Activated CD8-positive, alpha-beta T cell treated with anti-CD3 and anti-CD28 coated beads for 36 hours (primary cell): ENCODE measurements around the gene SSBP3. TPM values are rescaled to one million over a fixed set of nuclear protein-coding genes. Genes with fewer than 3 reads are reported as not detected.
A peak's percentile ranks its signal among the peaks of the same experiment; 100 is the strongest.

Source experiments
- ATAC-seq: fragments of 200-7000 bp; cut with Tn5 transposase; one replicate; pipeline ENCODE4 v1.10.0; 2021; ENCODE audit warnings: mild to moderate bottlenecking, moderate library complexity
- CTCF ChIA-PET: fragments of 350-600 bp; sonication (Branson Sonifier 250); formaldehyde crosslinking; loops from one replicate; lab custom pipeline; 2021; ENCODE audit warnings: antibody characterized with exemption; lab: Charles Lee
- POLR2A ChIA-PET: fragments of 350-600 bp; sonication (Branson Sonifier 250); formaldehyde crosslinking; loops from one replicate; lab custom pipeline; 2021; ENCODE audit warnings: antibody characterized with exemption; lab: Charles Lee
- DNase-seq: peaks from one replicate; pipeline ENCODE4 v3.0.0-alpha.2; 2020
- H3K27ac Mint-ChIP-seq: one replicate; pipeline ENCODE4 v1.8.0; 2021; ENCODE audit warnings: mild to moderate bottlenecking, mixed read lengths
- H3K27me3 Mint-ChIP-seq: one replicate; pipeline ENCODE4 v1.8.0; 2021; ENCODE audit warnings: mixed read lengths
- H3K36me3 Mint-ChIP-seq: one replicate; pipeline ENCODE4 v1.8.0; 2021; ENCODE audit warnings: low read depth, mixed read lengths
- H3K4me1 Mint-ChIP-seq: one replicate; pipeline ENCODE4 v1.8.0; 2021; ENCODE audit warnings: low read depth, mixed read lengths
- H3K4me3 Mint-ChIP-seq: one replicate; pipeline ENCODE4 v1.8.0; 2021; ENCODE audit warnings: mild to moderate bottlenecking, moderate library complexity, mixed read lengths
- H3K9me3 Mint-ChIP-seq: one replicate; pipeline ENCODE4 v1.8.0; 2021; ENCODE audit warnings: mixed read lengths
- intact Hi-C: fragments of 100-400 bp; cut with micrococcal nuclease; formaldehyde crosslinking; loops from one replicate; pipeline ENCODE4 v1.10.0; 2022
- total RNA-seq, 2 experiments: library from RNA; stranded (reverse); gene quantifications; one replicate each; pipeline ENCODE4 v1.2.3, GENCODE V29; 2021
- TF ChIP-seq, protein P1 (sequence below): fragments of 200-600 bp; IDR thresholded peaks from one replicate; pipeline ENCODE4 v1.8.0; 2022; ENCODE audit warnings: antibody characterized with exemption, mild to moderate bottlenecking

SSBP3 gene
- total RNA-seq, 2 experiments from 2014 or later = 62.6 to 67.8 TPM

GRCh38 chr1:54302549-54302948 is 103.6 kb downstream of the SSBP3 start:
- no peaks in the 10 kb centered on the region for H3K36me3 Mint-ChIP-seq
- H3K4me1 Mint-ChIP-seq = peaks cover 80% of the 10 kb centered on the region
- no peak overlapping the region for H3K4me3 Mint-ChIP-seq
- peak overlapping the region; percentile 85 for H3K27ac Mint-ChIP-seq
- DNase-seq (no peak), ATAC-seq (no peak)
- CTCF ChIA-PET = interaction anchor here (1.4 to 1.7 kb wide), 2 partner anchors 74 to 187 kb away, joined by 3 to 6 read pairs; no protein-coding TSS in a partner anchor
- no peaks in the 10 kb centered on the region for H3K9me3 Mint-ChIP-seq
- no peaks in the 10 kb centered on the region for H3K27me3 Mint-ChIP-seq
- TF ChIP-seq, protein P1, sequence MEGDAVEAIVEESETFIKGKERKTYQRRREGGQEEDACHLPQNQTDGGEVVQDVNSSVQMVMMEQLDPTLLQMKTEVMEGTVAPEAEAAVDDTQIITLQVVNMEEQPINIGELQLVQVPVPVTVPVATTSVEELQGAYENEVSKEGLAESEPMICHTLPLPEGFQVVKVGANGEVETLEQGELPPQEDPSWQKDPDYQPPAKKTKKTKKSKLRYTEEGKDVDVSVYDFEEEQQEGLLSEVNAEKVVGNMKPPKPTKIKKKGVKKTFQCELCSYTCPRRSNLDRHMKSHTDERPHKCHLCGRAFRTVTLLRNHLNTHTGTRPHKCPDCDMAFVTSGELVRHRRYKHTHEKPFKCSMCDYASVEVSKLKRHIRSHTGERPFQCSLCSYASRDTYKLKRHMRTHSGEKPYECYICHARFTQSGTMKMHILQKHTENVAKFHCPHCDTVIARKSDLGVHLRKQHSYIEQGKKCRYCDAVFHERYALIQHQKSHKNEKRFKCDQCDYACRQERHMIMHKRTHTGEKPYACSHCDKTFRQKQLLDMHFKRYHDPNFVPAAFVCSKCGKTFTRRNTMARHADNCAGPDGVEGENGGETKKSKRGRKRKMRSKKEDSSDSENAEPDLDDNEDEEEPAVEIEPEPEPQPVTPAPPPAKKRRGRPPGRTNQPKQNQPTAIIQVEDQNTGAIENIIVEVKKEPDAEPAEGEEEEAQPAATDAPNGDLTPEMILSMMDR = no peak
- POLR2A ChIA-PET = interaction anchor here (1.9 kb wide), 1 partner anchor 18 kb away, joined by 7 read pairs; no protein-coding TSS in a partner anchor
- intact Hi-C loops = loop anchor here (5.0 kb wide), 1 partner anchor 100 kb away; no protein-coding TSS in a partner anchor

DNA sequence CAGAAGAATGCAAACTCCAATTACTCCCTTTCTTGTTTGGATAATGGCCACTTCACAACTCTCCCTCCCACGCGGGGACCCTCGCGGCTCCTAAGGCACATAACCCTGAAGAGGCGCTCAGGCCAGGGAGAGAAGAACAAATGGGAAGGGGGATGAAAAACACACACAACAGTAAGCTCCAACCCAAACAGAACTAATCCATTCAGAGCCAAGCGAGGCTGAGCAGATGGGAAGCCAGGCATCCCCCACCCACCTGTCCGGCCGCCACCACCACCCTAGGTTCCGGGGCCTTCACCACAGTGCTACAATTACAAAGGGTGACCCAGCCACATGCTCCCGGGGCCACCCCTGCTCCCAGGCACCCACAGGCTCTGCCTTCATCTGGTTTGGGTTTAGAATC is 104.7 kb downstream of the SSBP3 start:
- POLR2A ChIA-PET = interaction anchor here (0.6 to 4.4 kb wide), 3 partner anchors 11 to 84 kb away, joined by 3 to 23 read pairs (median 3); no protein-coding TSS in a partner anchor
- ATAC-seq = peak; percentile 50

DNA sequence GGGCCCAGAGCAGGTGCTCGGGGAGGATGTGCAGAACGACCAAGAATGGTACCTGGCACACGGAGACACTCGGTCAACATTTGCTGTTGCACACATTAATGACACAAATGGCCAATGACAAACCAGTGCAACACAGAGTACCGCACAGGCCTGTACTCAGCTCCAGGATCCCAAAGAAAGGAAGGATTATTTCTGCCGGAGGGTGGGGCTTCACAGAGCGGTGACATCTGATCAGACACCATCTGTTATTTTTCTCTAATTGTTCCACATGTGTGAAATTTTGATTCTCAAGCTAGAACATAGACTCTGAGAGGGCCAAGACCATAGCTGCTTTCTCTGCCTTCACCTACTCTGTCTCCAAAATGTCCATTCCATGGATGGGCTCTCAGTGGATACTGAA is 105.8 kb downstream of the SSBP3 start:
- intact Hi-C loops = loop anchor here (5.0 kb wide), 1 partner anchor 102 kb away; no protein-coding TSS in a partner anchor
- Mint-ChIP-seq H3K9me3 (no peaks in the 10 kb centered on the region), H3K4me3 (no peak overlapping the region), H3K27ac (no peak overlapping the region), H3K4me1 (peaks cover 85% of the 10 kb centered on the region), H3K27me3 (no peaks in the 10 kb centered on the region), H3K36me3 (no peaks in the 10 kb centered on the region)
- DNase-seq (no peak), ATAC-seq (no peak)
- CTCF ChIA-PET = interaction anchor here (0.7 to 1.6 kb wide), 5 partner anchors 8 to 189 kb away, joined by 3 to 5 read pairs (median 4); no protein-coding TSS in a partner anchor
- TF ChIP-seq, protein P1 = no peak
- POLR2A ChIA-PET = interaction anchor here (0.6 to 4.4 kb wide), 3 partner anchors 12 to 62 kb away, joined by 3 to 23 read pairs (median 16); no protein-coding TSS in a partner anchor

More for the DNA sequence above, 104.7 kb downstream of the SSBP3 start:
- Mint-ChIP-seq H3K4me1 (peaks cover 80% of the 10 kb centered on the region), H3K9me3 (no peaks in the 10 kb centered on the region), H3K27ac (no peak overlapping the region), H3K4me3 (peak overlapping the region; percentile 1), H3K27me3 (no peaks in the 10 kb centered on the region), H3K36me3 (no peaks in the 10 kb centered on the region)
- intact Hi-C loops = loop anchor here (5.0 kb wide), 1 partner anchor 101 kb away; no protein-coding TSS in a partner anchor
- CTCF ChIA-PET = interaction anchor here (1.3 kb wide), 1 partner anchor 188 kb away, joined by 5 read pairs; no protein-coding TSS in a partner anchor
- peak; percentile 75 for DNase-seq
- TF ChIP-seq, protein P1 = no peak

DNA sequence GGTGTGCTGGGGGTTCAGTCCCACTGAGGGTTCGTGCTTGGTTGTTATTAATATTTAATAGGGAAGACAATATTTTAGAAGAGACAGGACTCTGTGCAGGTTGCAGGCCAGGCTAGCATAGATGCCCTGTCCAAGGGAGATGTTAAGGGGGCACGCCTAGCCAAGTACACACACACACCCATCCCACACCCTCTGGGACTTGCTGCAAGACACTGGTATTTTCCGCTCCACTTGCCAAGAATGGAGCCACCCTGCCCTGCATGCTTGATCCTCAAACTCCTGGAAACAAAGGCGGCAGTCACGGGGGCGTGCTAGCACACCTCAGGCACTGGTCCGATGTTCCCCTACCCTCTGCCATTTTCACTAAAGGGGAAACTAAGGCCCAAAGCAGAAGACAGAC is 107.2 kb downstream of the SSBP3 start:
- intact Hi-C loops = no loop called here
- H3K9me3 Mint-ChIP-seq = no peaks in the 10 kb centered on the region
- H3K4me3 Mint-ChIP-seq = no peak overlapping the region
- H3K27ac Mint-ChIP-seq = no peak overlapping the region
- POLR2A ChIA-PET = interaction anchor here (0.7 to 4.4 kb wide), 4 partner anchors 11 to 108 kb away, joined by 3 to 23 read pairs (median 10); no protein-coding TSS in a partner anchor
- H3K36me3 Mint-ChIP-seq = no peaks in the 10 kb centered on the region
- ATAC-seq = no peak
- peaks cover 87% of the 10 kb centered on the region for H3K4me1 Mint-ChIP-seq
- TF ChIP-seq, protein P1 = no peak
- CTCF ChIA-PET = no interaction called here
- no peak for DNase-seq
- no peaks in the 10 kb centered on the region for H3K27me3 Mint-ChIP-seq
